Measurements from ENCODE around the gene SH3GL1. TPM values are rescaled to one million over a fixed set of nuclear protein-coding genes. Genes with fewer than 3 reads are reported as not detected.

SH3GL1 gene
- total RNA-seq, 3 donors from 2014 or later = 31.7 to 54.9 (median 47.5) TPM

GRCh38 chr19:4437103-4437502 is 36.8 kb upstream of the SH3GL1 start:
- DNase-seq = no peak
- Histone ChIP-seq H3K9me3 (no peaks in the 10 kb centered on the region), H3K36me3 (ENCODE audit: low read depth) (no peaks in the 10 kb centered on the region), H3K4me3 (no peak overlapping the region), H3K4me1 (ENCODE audit: low read depth) (no peaks in the 10 kb centered on the region)
- no peak for ATAC-seq
- TF ChIP-seq, protein P1, sequence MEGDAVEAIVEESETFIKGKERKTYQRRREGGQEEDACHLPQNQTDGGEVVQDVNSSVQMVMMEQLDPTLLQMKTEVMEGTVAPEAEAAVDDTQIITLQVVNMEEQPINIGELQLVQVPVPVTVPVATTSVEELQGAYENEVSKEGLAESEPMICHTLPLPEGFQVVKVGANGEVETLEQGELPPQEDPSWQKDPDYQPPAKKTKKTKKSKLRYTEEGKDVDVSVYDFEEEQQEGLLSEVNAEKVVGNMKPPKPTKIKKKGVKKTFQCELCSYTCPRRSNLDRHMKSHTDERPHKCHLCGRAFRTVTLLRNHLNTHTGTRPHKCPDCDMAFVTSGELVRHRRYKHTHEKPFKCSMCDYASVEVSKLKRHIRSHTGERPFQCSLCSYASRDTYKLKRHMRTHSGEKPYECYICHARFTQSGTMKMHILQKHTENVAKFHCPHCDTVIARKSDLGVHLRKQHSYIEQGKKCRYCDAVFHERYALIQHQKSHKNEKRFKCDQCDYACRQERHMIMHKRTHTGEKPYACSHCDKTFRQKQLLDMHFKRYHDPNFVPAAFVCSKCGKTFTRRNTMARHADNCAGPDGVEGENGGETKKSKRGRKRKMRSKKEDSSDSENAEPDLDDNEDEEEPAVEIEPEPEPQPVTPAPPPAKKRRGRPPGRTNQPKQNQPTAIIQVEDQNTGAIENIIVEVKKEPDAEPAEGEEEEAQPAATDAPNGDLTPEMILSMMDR (IDR thresholded peaks at IDR 0.05) = no peak
- intact Hi-C loops (cut with DNase I, micrococcal nuclease) = no loop called here

DNA sequence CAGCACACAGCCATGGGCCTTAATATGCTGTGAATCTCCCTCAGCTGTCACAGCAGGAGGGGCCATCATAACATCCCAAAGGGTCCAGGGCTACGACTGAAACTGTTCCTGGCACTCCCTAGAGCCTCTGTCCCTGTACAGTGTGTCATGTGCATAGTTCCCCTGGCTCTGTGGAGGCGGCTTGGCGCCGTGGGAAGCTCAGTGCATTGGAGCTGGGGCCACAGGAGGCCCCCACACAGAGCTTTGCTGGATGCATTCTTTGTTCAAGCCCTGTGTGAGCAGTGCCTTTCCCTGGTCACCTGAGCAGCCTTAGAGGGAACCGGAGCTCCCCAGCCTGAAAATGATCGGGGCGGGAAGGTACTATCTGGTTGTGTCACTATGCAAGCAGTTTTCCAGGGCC is 35.9 kb upstream of the SH3GL1 start:
- ATAC-seq (no peak), DNase-seq (no peak)
- no peaks in the 10 kb centered on the region for H3K9me3 ChIP-seq
- TF ChIP-seq, protein P1 (IDR thresholded peaks at IDR 0.05) = no peak
- no peaks in the 10 kb centered on the region for H3K36me3 ChIP-seq (ENCODE audit: low read depth)
- no peaks in the 10 kb centered on the region for H3K4me1 ChIP-seq (ENCODE audit: low read depth)
- H3K4me3 ChIP-seq = no peak overlapping the region
- intact Hi-C loops (cut with DNase I, micrococcal nuclease) = no loop called here

DNA sequence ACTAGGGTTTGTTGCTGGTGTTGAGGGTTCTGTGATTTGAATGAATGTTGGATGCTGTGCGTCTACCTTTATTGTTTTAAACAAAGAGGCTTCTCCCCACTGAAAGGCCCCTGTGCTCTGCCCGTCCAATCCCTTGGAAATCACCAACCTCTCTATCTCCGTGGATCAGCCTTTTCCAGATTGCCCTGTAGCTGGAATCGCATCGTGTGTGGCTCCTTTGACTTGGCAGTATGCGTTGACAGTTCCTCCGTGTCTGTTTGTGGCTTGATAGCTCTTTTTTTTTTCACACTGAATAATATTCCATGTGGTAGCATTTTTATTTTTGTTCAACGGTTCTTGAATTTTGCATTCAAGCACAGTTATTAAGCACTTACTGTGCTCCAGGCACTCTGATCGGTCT is 34.0 kb upstream of the SH3GL1 start:
- Histone ChIP-seq H3K9me3 (no peaks in the 10 kb centered on the region), H3K4me1 (ENCODE audit: low read depth) (no peaks in the 10 kb centered on the region), H3K36me3 (ENCODE audit: low read depth) (no peaks in the 10 kb centered on the region), H3K4me3 (no peak overlapping the region)
- no peak for DNase-seq
- ATAC-seq = no peak
- intact Hi-C loops (cut with DNase I, micrococcal nuclease) = no loop called here
- TF ChIP-seq, protein P1 (IDR thresholded peaks at IDR 0.05) = no peak

- Histone ChIP-seq H3K4me3 (no peak overlapping the region), H3K4me1 (ENCODE audit: low read depth) (no peaks in the 10 kb centered on the region), H3K9me3 (no peaks in the 10 kb centered on the region), H3K36me3 (ENCODE audit: low read depth) (no peaks in the 10 kb centered on the region)
- intact Hi-C loops (cut with DNase I, micrococcal nuclease) = no loop called here
- DNase-seq = no peak
- TF ChIP-seq, protein P1 (IDR thresholded peaks at IDR 0.05) = no peak
- ATAC-seq = no peak
These were observed 32.7 kb upstream of the SH3GL1 start for GRCh38 chr19:4432918-4433506.

DNA sequence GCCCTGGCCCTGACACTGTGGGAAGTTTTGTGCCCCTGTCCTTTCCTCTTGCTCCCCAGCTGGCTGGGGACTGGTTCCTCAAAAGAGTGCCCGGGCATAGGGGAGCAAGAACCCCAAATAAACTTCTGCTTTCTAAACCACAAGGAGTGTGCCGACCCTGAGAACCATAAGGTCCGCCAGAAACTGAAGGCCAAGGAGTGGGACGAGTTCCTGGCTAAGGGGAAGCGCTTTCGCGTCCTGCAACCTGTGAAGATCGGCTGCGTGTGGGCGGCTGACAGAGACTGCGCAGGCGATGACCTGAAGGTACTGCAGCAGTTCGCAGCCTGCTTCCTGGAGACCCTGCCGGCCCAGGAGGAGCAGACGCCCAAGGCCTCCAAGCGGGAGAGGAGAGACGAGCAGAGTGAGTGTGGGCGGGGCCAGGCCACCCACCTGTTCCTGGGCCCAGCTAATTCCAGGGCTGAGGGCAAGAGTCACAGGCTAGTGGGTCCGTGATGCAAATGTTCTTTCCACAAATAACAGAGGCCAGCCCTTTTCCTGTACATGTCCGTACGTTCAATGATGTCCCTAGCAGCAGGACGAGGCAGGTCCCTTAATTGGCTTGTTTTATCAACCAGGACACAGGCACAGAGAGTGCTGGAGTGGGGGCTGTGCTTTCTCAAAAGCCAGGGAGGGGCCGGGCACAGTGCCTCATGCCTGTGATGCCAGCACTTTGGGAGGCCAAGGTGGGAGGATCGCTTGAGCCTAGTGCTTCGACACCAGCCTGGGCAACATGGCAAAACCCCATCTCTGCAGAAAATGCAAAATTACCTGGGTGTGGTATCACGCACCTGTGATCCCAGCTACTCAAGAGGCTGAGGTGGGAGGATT is 31.7 kb upstream of the SH3GL1 start:
- Histone ChIP-seq H3K4me1 (ENCODE audit: low read depth) (no peaks in the 10 kb centered on the region), H3K36me3 (ENCODE audit: low read depth) (no peaks in the 10 kb centered on the region), H3K4me3 (no peak overlapping the region), H3K9me3 (no peaks in the 10 kb centered on the region)
- intact Hi-C loops (cut with DNase I, micrococcal nuclease) = no loop called here
- ATAC-seq = peak; percentile 52
- no peak for DNase-seq
- TF ChIP-seq, protein P1 (IDR thresholded peaks at IDR 0.05) = no peak

Data from mucosa of descending colon (tissue), 3 donors.